Epithelial cell of proximal tubule (primary cell): Measurements from ENCODE around the gene TAS2R39. TPM values are rescaled to one million over a fixed set of nuclear protein-coding genes. Genes with fewer than 3 reads are reported as not detected.

ENCODE experiments used
- DNase-seq: peaks from one replicate; pipeline ENCODE4 v3.0.0-alpha.2; 2011; ENCODE audit warnings: low read depth
- H3K4me3 ChIP-seq: 2 replicates; pipeline ENCODE4 v1.5.1; 2011; ENCODE audit warnings: low read depth, mild to moderate bottlenecking, low read length
- total RNA-seq: library from RNA; depleted of rRNA; stranded (reverse); fragments of >200 nt; gene quantifications from 2 replicates; pipeline ENCODE4 v1.2.3, GENCODE V29; 2015
- TF ChIP-seq, protein P1 (sequence below): conservative IDR thresholded peaks from 2 replicates; pipeline ENCODE4 v1.5.1; 2012; ENCODE audit warnings: low read depth, mild to moderate bottlenecking, low read length

The TAS2R39 gene
- total RNA-seq, 1 donor from 2014 or later = not detected

DNA sequence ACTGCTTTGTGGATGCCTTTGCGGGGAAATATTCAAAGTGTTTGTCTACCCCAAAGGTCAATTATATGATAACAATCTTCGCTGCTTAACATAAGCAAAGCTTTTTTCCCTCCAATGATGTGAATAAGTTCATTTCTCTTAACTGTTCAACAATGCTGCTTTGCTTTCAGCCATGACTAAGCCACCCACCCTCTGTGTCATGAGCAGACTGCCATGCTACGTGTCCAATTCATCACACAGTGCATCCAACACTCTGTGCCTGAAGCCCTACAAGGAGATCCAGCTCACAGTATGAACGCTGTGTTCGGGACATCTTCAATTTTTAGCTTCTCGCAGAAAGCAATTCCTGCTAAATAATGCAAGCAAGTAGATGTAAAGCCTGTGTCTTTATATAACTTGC is 32.9 kb downstream of the TAS2R39 start:
- no peak overlapping the region for H3K4me3 ChIP-seq
- TF ChIP-seq, protein P1, sequence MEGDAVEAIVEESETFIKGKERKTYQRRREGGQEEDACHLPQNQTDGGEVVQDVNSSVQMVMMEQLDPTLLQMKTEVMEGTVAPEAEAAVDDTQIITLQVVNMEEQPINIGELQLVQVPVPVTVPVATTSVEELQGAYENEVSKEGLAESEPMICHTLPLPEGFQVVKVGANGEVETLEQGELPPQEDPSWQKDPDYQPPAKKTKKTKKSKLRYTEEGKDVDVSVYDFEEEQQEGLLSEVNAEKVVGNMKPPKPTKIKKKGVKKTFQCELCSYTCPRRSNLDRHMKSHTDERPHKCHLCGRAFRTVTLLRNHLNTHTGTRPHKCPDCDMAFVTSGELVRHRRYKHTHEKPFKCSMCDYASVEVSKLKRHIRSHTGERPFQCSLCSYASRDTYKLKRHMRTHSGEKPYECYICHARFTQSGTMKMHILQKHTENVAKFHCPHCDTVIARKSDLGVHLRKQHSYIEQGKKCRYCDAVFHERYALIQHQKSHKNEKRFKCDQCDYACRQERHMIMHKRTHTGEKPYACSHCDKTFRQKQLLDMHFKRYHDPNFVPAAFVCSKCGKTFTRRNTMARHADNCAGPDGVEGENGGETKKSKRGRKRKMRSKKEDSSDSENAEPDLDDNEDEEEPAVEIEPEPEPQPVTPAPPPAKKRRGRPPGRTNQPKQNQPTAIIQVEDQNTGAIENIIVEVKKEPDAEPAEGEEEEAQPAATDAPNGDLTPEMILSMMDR = no peak
- no peak for DNase-seq

DNA sequence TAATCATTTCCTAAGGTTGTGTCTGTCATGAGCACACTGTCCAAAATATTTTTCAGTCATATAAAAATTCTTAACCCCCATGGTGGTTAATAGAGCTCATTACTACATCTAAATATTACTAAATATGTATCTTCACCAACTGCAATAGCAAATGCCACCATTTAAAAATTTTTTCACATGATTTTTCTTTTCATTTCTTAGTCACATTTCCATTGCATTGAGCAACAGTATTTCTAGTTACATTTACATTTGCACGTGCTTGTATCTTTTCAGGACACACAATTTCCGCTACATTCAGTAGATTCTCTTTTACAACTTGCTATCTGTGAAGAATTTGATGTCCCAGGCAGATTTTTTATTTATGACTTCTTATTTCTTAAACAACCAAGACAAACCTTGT is 33.5 kb downstream of the TAS2R39 start:
- TF ChIP-seq, protein P1 = no peak
- H3K4me3 ChIP-seq = no peak overlapping the region
- no peak for DNase-seq

DNA sequence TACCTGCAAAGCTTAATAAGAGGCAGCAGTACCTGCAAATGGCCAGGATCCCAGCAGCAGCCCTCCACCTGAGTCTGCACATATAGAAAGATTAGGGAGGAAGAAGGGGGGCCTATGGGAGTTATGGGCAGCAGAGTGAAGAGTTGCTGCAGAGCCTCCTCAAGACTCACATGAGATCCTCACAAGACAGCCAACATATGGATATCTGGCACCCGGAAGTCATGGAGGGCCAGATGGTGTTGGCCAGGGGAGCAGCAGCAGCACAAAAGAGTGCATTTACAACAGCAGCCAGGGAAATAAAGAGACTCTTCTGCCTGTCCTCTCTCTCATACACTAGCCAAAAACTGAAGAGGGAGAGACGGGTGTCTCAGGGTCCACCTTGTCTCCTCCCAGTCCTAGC is 34.6 kb downstream of the TAS2R39 start:
- TF ChIP-seq, protein P1 = no peak
- no peak for DNase-seq
- no peak overlapping the region for H3K4me3 ChIP-seq

GRCh38 chr7:143221286-143221685 is 38.1 kb downstream of the TAS2R39 start:
- TF ChIP-seq, protein P1 = no peak
- DNase-seq = no peak
- no peak overlapping the region for H3K4me3 ChIP-seq

- DNase-seq = no peak
- H3K4me3 ChIP-seq = no peak within 1 kb of the TSS
- TF ChIP-seq, protein P1 = no peak
Observed at GRCh38 chr7:143221737-143222136, 38.5 kb downstream of the TAS2R39 start, which contains the start of gene TAS2R40. TSS of gene TAS2R40 (plus strand) at chr7:143222037. CDS start at chr7:143222079, 42 bp downstream.

- no peak overlapping the region for H3K4me3 ChIP-seq
- TF ChIP-seq, protein P1 = no peak
- DNase-seq = no peak
Observed at GRCh38 chr7:143222782-143223181, 39.6 kb downstream of the TAS2R39 start.

DNA sequence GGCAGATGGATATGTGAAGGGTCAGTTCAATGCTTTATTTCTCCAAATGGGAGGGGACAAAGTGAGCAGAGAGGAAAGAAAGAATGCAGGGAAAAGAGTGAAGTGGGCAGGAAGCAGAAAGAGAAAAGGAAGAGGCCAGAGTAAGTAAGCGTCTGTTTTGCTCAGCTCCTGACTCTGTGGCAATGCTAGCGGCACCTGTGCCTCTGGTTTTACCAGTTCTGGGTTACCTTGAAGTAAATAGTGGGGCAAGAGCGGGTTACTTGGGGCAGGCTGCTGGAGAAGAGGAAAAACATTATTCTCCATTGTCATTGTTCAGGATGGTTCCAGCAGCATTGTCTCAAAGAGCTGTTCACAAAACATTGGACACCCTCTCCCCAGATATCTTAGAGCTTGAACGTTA is 40.6 kb downstream of the TAS2R39 start:
- no peak for DNase-seq
- no peak overlapping the region for H3K4me3 ChIP-seq
- TF ChIP-seq, protein P1 = no peak
